Measurements from ENCODE around the gene PARD6B.

Gene PARD6B

DNA sequence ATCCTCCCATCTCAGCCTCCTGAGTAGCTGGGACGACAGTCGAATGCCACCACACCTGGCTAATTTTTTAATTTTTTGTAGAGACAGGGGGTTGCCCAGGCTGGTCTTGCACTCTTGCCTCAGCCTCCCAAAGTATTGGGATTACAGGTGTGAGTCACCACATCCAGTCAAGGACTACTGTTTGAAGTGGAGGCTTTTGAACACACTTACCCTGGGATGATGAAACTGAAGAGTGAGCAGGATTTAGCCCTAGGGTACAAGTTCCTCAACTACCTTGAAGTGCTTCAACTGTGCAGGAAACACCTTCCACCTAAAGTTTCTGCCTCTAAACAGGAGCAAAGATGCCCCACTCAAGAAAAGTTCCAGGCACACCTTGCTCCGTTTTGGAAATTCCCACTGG is 15.7 kb upstream of the PARD6B start:
- H3K27me3 Mint-ChIP-seq = peaks cover 8% of the 10 kb centered on the region
- no peaks in the 10 kb centered on the region for H3K4me1 Mint-ChIP-seq
- H3K9me3 Mint-ChIP-seq = no peaks in the 10 kb centered on the region
- H3K4me3 Mint-ChIP-seq = no peak overlapping the region
- H3K36me3 Mint-ChIP-seq = no peaks in the 10 kb centered on the region
- no peak overlapping the region for H3K27ac Mint-ChIP-seq

DNA sequence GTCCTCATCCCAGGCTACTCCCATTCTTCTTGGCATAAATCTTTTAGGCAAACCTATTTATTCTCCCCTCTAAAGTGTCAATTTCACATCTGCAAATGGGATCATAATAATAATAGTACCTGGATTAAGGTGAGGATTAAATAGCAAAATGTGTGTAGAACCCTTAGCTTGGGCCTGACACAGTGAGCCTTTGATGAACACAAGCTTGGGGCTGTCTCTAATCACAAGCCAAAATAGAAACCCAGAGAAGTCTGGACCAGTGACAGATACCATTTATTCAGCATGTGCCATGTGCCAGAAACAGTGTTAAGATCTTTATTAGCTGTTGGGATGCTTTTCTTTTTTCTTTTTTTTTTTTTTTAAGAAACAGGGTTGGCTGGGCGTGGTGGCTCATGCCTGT is 14.9 kb upstream of the PARD6B start:
- Mint-ChIP-seq H3K36me3 (no peaks in the 10 kb centered on the region), H3K9me3 (no peaks in the 10 kb centered on the region), H3K4me1 (no peaks in the 10 kb centered on the region), H3K27me3 (peaks cover 8% of the 10 kb centered on the region), H3K4me3 (no peak overlapping the region), H3K27ac (no peak overlapping the region)

DNA sequence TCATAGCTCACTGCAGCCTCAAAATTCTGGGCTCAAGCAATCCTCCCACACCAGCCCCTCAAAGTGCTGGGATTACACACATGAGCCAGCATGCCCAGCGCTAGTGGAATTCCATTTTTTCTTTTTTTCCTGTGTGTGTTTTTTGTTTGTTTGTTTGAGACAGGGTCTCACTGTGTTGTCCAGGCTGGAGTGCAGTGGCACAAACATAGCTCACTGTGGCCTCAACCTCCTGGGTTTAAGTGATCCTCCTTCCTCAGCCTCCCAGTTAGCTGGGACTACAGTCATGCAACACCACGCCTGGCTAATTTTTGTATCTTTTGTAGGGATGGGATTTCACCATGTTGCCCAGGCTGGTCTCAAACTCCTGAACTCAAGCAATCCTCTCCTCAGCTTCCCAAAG is 14.1 kb upstream of the PARD6B start:
- no peak overlapping the region for H3K4me3 Mint-ChIP-seq
- H3K27ac Mint-ChIP-seq = no peak overlapping the region
- H3K4me1 Mint-ChIP-seq = no peaks in the 10 kb centered on the region
- H3K9me3 Mint-ChIP-seq = no peaks in the 10 kb centered on the region
- H3K27me3 Mint-ChIP-seq = peaks cover 5% of the 10 kb centered on the region
- no peaks in the 10 kb centered on the region for H3K36me3 Mint-ChIP-seq

DNA sequence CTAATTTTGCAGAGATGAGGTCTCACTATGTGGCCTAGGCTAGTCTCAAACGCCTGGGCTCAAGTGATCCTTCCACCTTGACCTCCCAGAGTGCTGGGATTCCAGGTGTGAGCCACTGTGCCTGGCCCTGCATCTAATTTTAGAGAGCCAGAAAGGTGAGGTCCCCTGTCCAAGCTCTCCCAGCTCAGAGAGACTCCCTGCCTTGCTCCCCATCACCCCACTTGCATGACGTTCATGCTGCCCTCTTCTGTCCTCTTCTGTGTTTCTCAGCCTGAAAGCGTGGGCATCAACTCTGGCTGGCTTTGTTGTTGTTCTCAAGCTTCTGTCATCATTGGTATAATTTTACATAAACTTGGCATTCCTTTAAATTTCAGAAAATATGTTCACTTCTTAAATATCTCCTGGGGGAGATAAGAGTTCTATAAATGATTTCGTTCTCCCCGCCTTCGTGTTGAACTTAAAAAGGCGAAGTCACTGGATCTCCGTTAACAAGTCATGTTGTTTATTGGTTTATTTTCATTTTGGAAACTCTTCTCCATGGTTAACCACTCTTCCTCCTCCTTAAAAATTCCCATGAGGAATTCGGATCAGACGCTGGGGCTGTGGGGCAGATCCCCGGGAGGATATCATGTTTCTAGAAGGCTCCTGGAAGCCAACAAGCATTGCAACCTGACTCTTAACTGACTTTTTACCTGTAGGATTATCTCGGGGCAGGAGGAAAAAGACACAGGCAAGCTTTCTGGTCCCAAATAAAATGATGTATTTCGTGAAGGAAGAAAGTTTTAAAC is 13.2 kb upstream of the PARD6B start:
- H3K27ac Mint-ChIP-seq = no peak overlapping the region
- peaks cover 5% of the 10 kb centered on the region for H3K27me3 Mint-ChIP-seq
- H3K36me3 Mint-ChIP-seq = no peaks in the 10 kb centered on the region
- H3K4me3 Mint-ChIP-seq = no peak overlapping the region
- H3K4me1 Mint-ChIP-seq = no peaks in the 10 kb centered on the region
- H3K9me3 Mint-ChIP-seq = no peaks in the 10 kb centered on the region

DNA sequence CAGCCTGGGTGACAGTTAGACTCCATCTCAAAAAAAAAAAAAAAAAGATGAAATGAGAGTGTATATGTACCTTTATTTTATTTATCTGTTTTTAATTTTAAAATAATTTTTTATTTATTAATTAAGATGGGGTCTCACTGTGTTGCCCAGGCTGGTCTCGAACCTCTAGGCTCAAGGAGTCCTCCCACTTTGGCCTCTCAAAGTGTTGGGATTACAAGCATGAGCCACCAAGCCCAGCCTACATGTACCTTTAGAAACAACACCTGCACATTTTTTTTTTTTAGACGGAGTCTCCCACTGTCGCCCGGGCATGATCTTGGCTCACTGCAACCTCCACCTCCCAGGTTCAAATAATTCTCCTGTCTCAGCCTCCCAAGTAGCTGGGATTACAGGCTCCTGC is 12.1 kb upstream of the PARD6B start:
- H3K36me3 Mint-ChIP-seq = no peaks in the 10 kb centered on the region
- H3K4me3 Mint-ChIP-seq = no peak overlapping the region
- H3K4me1 Mint-ChIP-seq = no peaks in the 10 kb centered on the region
- no peaks in the 10 kb centered on the region for H3K27me3 Mint-ChIP-seq
- no peaks in the 10 kb centered on the region for H3K9me3 Mint-ChIP-seq
- no peak overlapping the region for H3K27ac Mint-ChIP-seq

DNA sequence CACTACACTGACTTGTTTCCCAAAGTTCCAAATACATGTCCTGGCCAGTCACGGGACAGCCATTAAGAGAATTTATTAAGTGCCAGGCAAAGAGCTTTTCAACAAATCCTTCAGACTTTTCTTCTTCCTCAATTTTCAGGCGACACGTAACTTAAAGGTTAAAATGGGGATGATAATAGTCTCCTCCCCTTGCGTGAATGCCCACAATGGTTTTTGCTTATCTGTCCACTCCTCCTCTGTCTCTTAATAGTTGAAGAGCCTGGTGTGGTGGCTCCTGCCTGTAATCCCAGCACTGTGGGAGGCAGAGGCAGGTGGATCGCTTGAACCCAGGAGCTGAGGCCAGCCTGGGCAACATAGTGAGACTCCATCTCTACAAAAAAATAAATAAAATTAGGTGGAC is 11.4 kb upstream of the PARD6B start:
- H3K9me3 Mint-ChIP-seq = no peaks in the 10 kb centered on the region
- no peak overlapping the region for H3K27ac Mint-ChIP-seq
- H3K4me1 Mint-ChIP-seq = no peaks in the 10 kb centered on the region
- no peak overlapping the region for H3K4me3 Mint-ChIP-seq
- H3K27me3 Mint-ChIP-seq = no peaks in the 10 kb centered on the region
- H3K36me3 Mint-ChIP-seq = no peaks in the 10 kb centered on the region

DNA sequence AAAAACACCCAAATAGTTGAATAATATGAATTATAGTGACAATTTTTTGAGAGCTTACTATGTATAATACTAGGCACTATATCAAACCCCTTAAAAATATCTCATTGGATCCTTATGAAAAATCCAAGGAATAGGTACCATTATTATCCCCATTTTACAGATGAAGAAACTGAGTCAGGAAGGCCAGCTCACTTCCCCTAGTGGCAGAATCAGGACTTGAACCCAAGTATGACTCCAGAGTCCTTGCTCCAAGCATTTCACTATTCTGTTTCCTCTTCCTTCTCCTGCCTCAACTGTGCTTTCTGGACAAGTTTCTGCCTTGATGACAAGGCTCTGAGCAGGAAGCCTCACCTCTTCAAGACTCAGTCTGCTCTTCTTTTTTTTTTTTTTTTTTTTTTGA is 10.8 kb upstream of the PARD6B start:
- Mint-ChIP-seq H3K27me3 (no peaks in the 10 kb centered on the region), H3K4me3 (no peak overlapping the region), H3K27ac (no peak overlapping the region), H3K9me3 (no peaks in the 10 kb centered on the region), H3K36me3 (no peaks in the 10 kb centered on the region), H3K4me1 (no peaks in the 10 kb centered on the region)

DNA sequence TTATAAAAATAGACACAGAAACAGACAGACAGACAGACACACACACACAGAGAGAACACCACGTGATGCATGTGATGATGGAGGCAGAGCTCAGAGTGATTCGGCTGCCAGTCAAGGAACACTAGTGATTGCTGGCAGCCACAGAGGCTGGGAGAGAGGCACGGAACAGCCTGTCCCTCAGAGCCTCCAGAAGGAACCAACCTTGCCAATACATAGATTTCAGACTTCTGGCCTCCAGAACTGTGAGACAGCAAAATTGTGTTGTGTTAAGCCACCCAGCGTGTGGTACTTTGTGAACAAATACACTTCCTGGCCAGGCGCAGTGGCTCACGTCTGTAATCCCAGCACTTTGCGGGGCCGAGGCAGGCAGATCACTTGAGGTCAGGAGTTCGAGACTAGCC is 9.5 kb upstream of the PARD6B start:
- Mint-ChIP-seq H3K4me3 (no peak overlapping the region), H3K4me1 (peaks cover 4% of the 10 kb centered on the region), H3K27ac (no peak overlapping the region), H3K27me3 (no peaks in the 10 kb centered on the region), H3K36me3 (no peaks in the 10 kb centered on the region), H3K9me3 (no peaks in the 10 kb centered on the region)

DNA sequence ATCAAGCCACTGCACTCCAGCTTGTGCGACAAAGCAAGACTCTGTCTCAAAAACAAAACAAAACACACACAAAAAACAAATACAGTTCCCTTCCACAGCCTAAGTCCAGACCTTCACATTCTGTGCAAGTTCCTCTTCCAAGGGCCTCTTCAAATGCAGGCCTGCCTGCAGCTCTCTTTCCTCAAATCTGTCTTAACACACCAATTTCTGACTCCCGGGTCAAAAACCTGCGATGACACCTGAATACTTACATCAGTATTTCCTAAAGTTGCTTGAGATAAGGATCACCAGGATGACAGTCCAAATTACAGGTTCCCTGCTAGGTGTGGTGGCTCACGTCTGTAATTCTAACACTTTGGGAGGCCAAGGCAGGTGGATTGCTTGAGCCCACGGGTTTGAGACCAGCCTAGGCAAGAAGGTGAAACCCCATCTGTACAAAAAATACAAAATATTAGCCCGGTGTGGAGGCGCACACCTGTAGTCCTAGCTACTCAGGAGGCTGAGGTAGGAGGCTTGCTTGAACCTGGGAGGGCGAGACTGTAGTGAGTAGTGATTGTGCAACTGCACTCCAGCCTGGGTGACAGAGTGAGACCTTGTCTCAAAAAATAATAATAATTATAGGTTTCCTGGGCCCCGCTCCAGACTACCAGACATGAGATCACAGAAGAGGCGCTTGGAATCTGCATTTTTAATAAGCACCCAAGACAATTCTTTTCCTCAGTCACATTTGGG is 8.8 kb upstream of the PARD6B start:
- Mint-ChIP-seq H3K9me3 (no peaks in the 10 kb centered on the region), H3K27ac (no peak overlapping the region), H3K4me1 (peaks cover 5% of the 10 kb centered on the region), H3K36me3 (no peaks in the 10 kb centered on the region), H3K4me3 (no peak overlapping the region), H3K27me3 (no peaks in the 10 kb centered on the region)

DNA sequence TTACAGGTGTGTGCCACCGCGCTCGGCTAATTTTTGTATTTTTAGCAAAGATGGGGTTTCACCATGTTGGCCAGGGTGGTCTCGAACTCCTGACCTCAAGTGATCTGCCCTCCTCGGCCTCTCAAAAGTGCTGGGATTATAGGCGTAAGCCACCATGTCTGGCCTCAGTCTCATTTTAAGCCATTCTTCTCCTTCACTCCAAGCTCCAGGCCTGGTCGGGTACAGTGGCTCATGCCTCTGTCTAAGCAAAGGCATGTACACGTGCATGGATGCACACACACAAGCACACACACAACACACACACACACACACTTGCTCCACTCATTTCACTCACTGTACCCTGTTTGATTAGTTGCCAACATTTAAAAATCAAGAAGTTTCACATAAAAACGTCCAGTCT is 7.7 kb upstream of the PARD6B start:
- H3K4me3 Mint-ChIP-seq = no peak overlapping the region

DNA sequence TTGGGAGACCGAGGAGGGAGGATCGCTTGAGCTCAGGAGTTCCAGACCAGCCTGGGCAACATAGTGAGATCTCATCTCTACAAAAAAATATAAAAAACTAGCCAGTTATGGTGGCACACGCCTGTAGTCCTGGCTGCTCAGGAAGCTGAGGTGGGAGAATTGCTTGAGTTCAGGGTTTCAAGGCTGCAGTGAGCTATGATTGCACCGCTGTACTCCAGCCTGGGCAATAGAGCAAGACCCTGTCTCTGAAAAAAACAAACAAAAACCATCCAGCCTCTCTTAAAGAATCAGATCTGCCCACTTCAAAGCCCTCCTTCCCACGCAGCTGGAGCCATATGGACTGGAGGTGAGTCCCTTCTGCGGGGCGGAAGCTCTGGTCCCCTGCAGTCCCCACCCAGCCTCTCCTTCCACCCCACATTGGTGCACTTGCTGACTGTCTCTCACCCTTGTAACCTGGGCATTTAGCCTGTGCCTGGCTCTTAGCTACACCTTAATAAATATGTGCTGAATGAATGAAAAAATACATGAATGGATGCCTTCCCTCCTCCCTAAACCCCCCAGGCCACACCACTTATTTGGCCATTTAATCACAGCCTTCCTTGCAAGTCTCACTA is 7.2 kb upstream of the PARD6B start:
- Mint-ChIP-seq H3K4me1 (peaks cover 5% of the 10 kb centered on the region), H3K27me3 (no peaks in the 10 kb centered on the region), H3K9me3 (no peaks in the 10 kb centered on the region), H3K36me3 (no peaks in the 10 kb centered on the region), H3K27ac (no peak overlapping the region), H3K4me3 (no peak overlapping the region)

More for the DNA sequence above, 7.7 kb upstream of the PARD6B start:
- Mint-ChIP-seq H3K4me1 (peaks cover 5% of the 10 kb centered on the region), H3K36me3 (no peaks in the 10 kb centered on the region), H3K27ac (no peak overlapping the region), H3K27me3 (no peaks in the 10 kb centered on the region), H3K9me3 (no peaks in the 10 kb centered on the region)

DNA sequence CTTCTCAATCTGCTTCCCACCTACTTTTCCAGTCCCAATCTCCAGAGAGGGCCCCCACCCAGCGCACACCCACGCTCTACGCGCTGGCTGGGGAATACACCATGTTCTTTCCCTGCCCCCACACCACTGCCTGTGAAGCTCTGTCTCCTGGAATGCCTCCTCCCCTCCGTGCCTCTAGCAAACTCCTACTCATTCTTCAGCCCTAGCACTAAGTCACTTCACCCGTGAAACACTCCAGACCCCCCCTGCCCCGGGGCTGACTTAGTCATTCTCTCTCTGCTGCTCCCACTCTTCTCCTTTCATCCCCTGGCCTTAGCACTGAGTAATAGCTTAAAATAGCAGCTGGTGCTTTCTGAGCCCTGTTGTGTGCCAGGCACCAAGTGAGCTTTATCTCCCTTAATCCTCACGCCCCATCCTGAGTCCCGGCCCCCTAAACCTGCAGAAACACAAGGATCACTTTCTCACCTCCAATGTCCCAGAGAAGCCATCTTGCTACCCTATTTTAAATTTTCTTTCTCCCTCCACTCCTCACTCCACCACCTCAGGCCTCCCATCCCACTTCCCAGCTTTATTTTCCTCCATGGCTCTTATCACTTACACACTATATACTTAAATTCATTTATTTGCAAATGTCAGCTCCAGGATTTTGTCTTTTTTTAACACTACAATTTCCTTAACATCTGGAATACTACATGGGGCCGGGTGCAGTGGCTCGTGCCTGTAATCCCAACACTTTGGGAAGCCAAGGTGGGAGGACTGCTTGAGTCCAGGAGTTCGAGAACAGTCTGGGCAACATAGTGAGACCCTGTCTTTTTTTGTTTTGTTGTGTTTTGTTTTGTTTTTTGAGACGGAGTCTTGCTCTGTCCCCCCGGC is 6.3 kb upstream of the PARD6B start:
- no peaks in the 10 kb centered on the region for H3K27me3 Mint-ChIP-seq
- no peak overlapping the region for H3K4me3 Mint-ChIP-seq
- no peak overlapping the region for H3K27ac Mint-ChIP-seq
- H3K4me1 Mint-ChIP-seq = peaks cover 5% of the 10 kb centered on the region
- no peaks in the 10 kb centered on the region for H3K9me3 Mint-ChIP-seq
- H3K36me3 Mint-ChIP-seq = no peaks in the 10 kb centered on the region

DNA sequence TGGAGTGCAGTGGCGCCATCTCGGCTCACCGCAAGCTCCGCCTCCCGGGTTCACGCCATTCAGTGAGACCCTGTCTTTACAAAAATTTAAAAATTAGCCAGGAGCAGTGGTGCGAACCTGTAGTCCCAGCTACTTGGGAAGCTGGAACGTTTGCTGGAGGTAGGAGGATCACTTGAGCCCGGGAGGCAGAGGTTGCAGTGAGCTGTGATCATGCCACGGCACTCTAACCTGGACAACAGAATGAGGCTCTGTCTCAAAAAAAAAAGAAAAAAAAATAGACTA is 5.7 kb upstream of the PARD6B start:
- no peaks in the 10 kb centered on the region for H3K9me3 Mint-ChIP-seq
- H3K4me3 Mint-ChIP-seq = no peak overlapping the region
- H3K27ac Mint-ChIP-seq = no peak overlapping the region
- H3K4me1 Mint-ChIP-seq = peaks cover 9% of the 10 kb centered on the region
- no peaks in the 10 kb centered on the region for H3K36me3 Mint-ChIP-seq
- no peaks in the 10 kb centered on the region for H3K27me3 Mint-ChIP-seq

DNA sequence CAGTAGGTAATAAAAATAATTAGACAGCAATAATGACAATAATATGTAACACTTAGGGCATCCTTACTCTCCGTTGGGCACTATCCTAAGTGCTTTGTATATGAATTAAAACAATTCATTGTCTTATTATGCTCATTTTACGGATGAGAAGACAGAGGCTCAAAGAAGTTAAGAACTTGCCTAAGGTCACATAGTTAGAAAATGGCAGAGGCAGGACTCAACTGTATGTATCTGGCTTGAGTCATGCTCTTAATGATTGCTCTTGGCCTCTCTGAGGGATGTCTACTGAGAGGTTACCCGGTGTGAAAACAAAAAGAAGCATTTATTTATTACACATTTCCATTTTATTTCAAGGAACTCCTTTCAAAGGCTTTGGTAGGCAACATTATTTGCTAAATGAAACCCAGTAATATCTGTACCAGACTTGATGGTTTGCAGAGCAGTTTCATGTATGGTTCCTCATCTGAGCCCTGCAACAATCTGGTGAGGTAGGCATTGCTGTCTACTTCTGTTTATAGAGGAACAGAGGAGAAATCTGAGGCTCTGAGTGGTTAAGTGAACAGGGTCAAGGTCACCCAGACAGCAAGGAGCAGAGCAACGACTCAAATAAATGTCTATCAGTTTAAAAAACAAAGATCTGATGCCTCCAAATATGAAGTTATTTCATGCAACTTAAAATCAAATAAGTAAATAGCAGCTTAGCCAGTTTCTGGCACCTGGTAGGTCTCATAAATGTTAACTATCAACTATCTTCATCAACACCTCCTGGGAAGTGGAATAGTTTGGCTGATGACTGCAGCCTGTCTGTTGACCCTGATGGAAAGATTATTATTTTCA is 4.2 kb upstream of the PARD6B start:
- Mint-ChIP-seq H3K27me3 (no peaks in the 10 kb centered on the region), H3K36me3 (no peaks in the 10 kb centered on the region), H3K27ac (no peak overlapping the region), H3K4me3 (no peak overlapping the region), H3K9me3 (no peaks in the 10 kb centered on the region), H3K4me1 (peaks cover 9% of the 10 kb centered on the region)

Data from activated naive CD4-positive, alpha-beta T cell treated with anti-CD3 and anti-CD28 coated beads, Interleukin-2, amount 50 U/mL, for 24 hours (primary cell).